HEK293 (cell line): Measurements from ENCODE around the gene EXD2.
"Not testable (repeated sequence)": the region's sequence is repeated elsewhere in the genome, so short reads cannot be mapped to it uniquely, and the experiment has no call there.

Experiments
- CTCF ChIA-PET: fragments of 350-600 bp; formaldehyde crosslinking; extraction: SDS; loops from one replicate; lab custom pipeline; 2021; ENCODE audit warnings: antibody characterized with exemption; lab: Yijun Ruan, JAX
- POLR2A ChIA-PET: fragments of 300-600 bp; formaldehyde crosslinking; extraction: SDS; loops from one replicate; lab custom pipeline; 2020; ENCODE audit warnings: antibody characterized with exemption, inconsistent platforms; lab: Yijun Ruan, JAX
- H3K27ac ChIP-seq: fragments of 200-500 bp; sonication (Bioruptor generic); 2 replicates; pipeline ENCODE4 v1.5.1; 2014; ENCODE audit warnings: low read depth, low read length, control low read depth, inconsistent platforms; ENCODE audit errors: extremely low read depth
- H3K36me3 ChIP-seq, 2 experiments: fragments of 200-500 bp in 1 of 2; sonication (Bioruptor generic) in 1 of 2; 1 replicate in 1 of 2; 2 replicates in 1 of 2; pipeline ENCODE4 v1.5.1; 2014 to 2017; ENCODE audit warnings: inconsistent platforms in 2 of 2, low read length in 2 of 2; ENCODE audit not compliant: control insufficient read depth in 2 of 2, insufficient read depth in 1 of 2
- H3K4me1 ChIP-seq: fragments of 200-500 bp; sonication (Bioruptor generic); 2 replicates; pipeline ENCODE4 v1.5.1; 2014; ENCODE audit warnings: mild to moderate bottlenecking, low read length, inconsistent platforms; ENCODE audit not compliant: control insufficient read depth, insufficient read depth
- H3K4me3 ChIP-seq: 2 replicates; pipeline ENCODE4 v1.5.1; 2011; ENCODE audit warnings: low read depth, mild to moderate bottlenecking, control low read depth, low read length, moderate library complexity
- H3K9me3 ChIP-seq: fragments of 200-500 bp; sonication (Bioruptor generic); 2 replicates; pipeline ENCODE4 v1.5.1; 2014; ENCODE audit warnings: low read depth, low read length, inconsistent platforms; ENCODE audit not compliant: control insufficient read depth, insufficient read depth
- GLI4 ChIP-seq: fragments of 450-650 bp; formaldehyde crosslinking; IDR thresholded peaks from 2 replicates; pipeline ENCODE4 v1.5.1; 2016; ENCODE audit warnings: missing biosample characterization, missing genetic modification characterization
- ZNF112 ChIP-seq: fragments of 450-650 bp; formaldehyde crosslinking; IDR thresholded peaks from 2 replicates; pipeline ENCODE4 v1.5.0; 2017; ENCODE audit warnings: missing biosample characterization, missing genetic modification characterization
- ZNF146 ChIP-seq: fragments of 450-650 bp; formaldehyde crosslinking; IDR thresholded peaks from 2 replicates; pipeline ENCODE4 v1.5.1; 2016; ENCODE audit warnings: missing biosample characterization, missing genetic modification characterization
- ZNF148 ChIP-seq: fragments of 450-650 bp; formaldehyde crosslinking; IDR thresholded peaks from 2 replicates; pipeline ENCODE4 v1.5.0; 2017; ENCODE audit warnings: missing biosample characterization, missing genetic modification characterization, borderline replicate concordance
- ZNF2 ChIP-seq: fragments of 450-650 bp; formaldehyde crosslinking; IDR thresholded peaks from 2 replicates; pipeline ENCODE4 v1.5.1; 2016; ENCODE audit warnings: missing biosample characterization, missing genetic modification characterization
- ZNF239 ChIP-seq: fragments of 450-650 bp; formaldehyde crosslinking; IDR thresholded peaks from 2 replicates; pipeline ENCODE4 v1.5.1; 2016; ENCODE audit warnings: missing biosample characterization, missing genetic modification characterization
- ZNF354C ChIP-seq: fragments of 450-650 bp; formaldehyde crosslinking; IDR thresholded peaks from 2 replicates; pipeline ENCODE4 v1.5.1; 2016; ENCODE audit warnings: missing biosample characterization, missing genetic modification characterization, low read depth, borderline replicate concordance
- ZNF776 ChIP-seq: fragments of 450-650 bp; formaldehyde crosslinking; IDR thresholded peaks from 2 replicates; pipeline ENCODE4 v1.5.0; 2017; ENCODE audit warnings: missing biosample characterization, missing genetic modification characterization, borderline replicate concordance
- TF ChIP-seq, protein P1 (sequence below): fragments of 450-650 bp; formaldehyde crosslinking; IDR thresholded peaks from 2 replicates; pipeline ENCODE4 v1.5.1; 2016; ENCODE audit warnings: missing biosample characterization, missing genetic modification characterization
- TF ChIP-seq, protein P2 (sequence below): fragments of 450-650 bp; formaldehyde crosslinking; IDR thresholded peaks from 2 replicates; pipeline ENCODE4 v1.5.1; 2016; ENCODE audit warnings: missing biosample characterization, missing genetic modification characterization

Gene EXD2

GRCh38 chr14:69275331-69275730 lies 84.0 kb downstream of the EXD2 start (continued):
- TF ChIP-seq ZNF148 (tag by site-specific recombination) (no peak), ZNF2 (tag by site-specific recombination) (no peak), ZNF776 (tag by site-specific recombination) (no peak), ZNF112 (tag by site-specific recombination) (no peak), ZNF239 (tag by site-specific recombination) (no peak)
- TF ChIP-seq, protein P1, sequence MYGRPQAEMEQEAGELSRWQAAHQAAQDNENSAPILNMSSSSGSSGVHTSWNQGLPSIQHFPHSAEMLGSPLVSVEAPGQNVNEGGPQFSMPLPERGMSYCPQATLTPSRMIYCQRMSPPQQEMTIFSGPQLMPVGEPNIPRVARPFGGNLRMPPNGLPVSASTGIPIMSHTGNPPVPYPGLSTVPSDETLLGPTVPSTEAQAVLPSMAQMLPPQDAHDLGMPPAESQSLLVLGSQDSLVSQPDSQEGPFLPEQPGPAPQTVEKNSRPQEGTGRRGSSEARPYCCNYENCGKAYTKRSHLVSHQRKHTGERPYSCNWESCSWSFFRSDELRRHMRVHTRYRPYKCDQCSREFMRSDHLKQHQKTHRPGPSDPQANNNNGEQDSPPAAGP, result no peak
- TF ChIP-seq, protein P2, sequence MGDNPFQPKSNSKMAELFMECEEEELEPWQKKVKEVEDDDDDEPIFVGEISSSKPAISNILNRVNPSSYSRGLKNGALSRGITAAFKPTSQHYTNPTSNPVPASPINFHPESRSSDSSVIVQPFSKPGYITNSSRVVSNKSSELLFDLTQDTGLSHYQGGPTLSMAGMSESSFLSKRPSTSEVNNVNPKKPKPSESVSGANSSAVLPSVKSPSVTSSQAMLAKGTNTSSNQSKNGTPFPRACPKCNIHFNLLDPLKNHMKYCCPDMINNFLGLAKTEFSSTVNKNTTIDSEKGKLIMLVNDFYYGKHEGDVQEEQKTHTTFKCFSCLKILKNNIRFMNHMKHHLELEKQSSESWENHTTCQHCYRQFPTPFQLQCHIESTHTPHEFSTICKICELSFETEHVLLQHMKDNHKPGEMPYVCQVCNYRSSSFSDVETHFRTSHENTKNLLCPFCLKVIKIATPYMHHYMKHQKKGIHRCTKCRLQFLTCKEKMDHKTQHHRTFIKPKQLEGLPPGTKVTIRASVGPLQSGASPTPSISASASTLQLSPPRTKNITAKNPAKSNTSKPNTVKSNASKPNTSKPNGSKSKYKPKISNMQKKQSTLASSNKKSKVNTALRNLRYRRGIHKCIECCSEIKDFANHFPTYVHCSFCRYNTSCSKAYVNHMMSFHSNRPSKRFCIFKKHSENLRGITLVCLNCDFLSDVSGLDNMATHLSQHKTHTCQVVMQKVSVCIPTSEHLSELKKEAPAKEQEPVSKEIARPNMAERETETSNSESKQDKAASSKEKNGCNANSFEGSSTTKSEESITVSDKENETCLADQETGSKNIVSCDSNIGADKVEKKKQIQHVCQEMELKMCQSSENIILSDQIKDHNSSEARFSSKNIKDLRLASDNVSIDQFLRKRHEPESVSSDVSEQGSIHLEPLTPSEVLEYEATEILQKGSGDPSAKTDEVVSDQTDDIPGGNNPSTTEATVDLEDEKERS (tag by site-specific recombination), result no peak

DNA sequence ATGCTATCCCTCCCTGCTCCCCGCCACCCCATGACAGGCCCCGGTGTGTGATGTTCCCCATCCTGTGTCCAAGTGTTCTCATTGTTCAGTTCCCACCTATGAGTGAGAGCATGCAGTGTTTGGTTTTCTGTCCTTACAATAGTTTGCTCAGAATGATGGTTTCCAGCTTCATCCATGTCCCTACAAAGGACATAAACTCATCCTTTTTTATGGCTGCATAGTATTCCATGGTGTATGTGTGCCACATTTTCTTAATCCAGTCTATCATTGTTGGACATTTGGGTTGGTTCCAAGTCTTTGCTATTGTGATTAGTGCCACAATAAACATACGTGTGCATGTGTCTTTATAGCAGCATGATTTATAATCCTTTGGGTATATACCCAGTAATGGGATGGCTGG lies 86.1 kb downstream of the EXD2 start:
- CTCF ChIA-PET, H3K9me3 ChIP-seq, H3K4me1 ChIP-seq, H3K4me3 ChIP-seq, H3K36me3 ChIP-seq, POLR2A ChIA-PET, H3K27ac ChIP-seq: not testable (repeated sequence)
- TF ChIP-seq, protein P2 (tag by site-specific recombination), result 0 out of 2 replicates have a peak, but pooled peaks have one; percentile 21
- TF ChIP-seq ZNF146, result peak; percentile 90

DNA sequence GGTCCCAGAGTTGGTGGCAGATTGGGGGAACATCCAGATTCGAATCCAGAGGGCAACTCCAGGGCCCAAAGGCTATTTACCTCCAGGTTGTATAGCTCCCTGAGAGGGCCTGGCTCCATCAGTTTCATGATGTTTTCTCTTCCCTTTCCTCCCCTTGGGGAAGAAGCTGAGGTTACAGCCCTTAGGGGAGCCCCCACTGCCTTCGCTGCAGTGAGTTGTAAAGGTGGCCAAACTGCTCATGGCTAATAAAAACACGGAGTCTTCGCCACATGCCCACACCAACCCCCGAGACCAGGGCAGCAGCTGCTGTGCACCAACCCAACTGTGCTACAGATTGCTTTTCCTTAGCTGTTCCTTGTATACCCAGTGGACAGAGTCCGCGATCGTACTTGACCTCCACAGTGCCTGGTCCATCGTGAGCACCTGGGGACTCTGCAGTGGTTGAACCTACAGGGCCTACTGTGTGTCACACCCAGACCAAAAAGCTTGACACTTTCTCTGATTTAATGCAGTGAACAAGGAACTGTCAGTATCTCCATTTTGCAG lies 89.5 kb downstream of the EXD2 start:
- no peak for TF ChIP-seq GLI4 (tag by site-specific recombination)
- TF ChIP-seq ZNF354C (tag by site-specific recombination), result no peak
- CTCF ChIA-PET, result interaction anchor here (0.6 to 2.2 kb wide), 2 partner anchors 20 to 221 kb away, joined by 6 to 8 read pairs; partner anchors contain the start of gene GALNT16
- POLR2A ChIA-PET, result no interaction called here

More for the DNA sequence above, 89.5 kb downstream of the EXD2 start:
- no peak overlapping the region for H3K27ac ChIP-seq
- H3K4me1 ChIP-seq, result no peaks in the 10 kb centered on the region
- no peak overlapping the region for H3K4me3 ChIP-seq
- no peaks in the 10 kb centered on the region for H3K36me3 ChIP-seq
- H3K9me3 ChIP-seq, result no peaks in the 10 kb centered on the region
